Activated naive CD4-positive, alpha-beta T cell treated with anti-CD3 and anti-CD28 coated beads, Interleukin-2, amount 50 U/mL, for 24 hours (primary cell): ENCODE data around the gene RNASE12.
"Not testable (repeated sequence)": the region's sequence is repeated elsewhere in the genome, so short reads cannot be mapped to it uniquely, and the experiment has no call there.

ENCODE experiments used
- H3K27ac Mint-ChIP-seq: one replicate; pipeline ENCODE4 v1.8.0; 2021; ENCODE audit warnings: mild to moderate bottlenecking, mixed read lengths
- H3K27me3 Mint-ChIP-seq: one replicate; pipeline ENCODE4 v1.8.0; 2021; ENCODE audit warnings: mixed read lengths
- H3K36me3 Mint-ChIP-seq: one replicate; pipeline ENCODE4 v1.8.0; 2021; ENCODE audit warnings: mixed read lengths
- H3K4me1 Mint-ChIP-seq: one replicate; pipeline ENCODE4 v1.8.0; 2021; ENCODE audit warnings: mixed read lengths
- H3K4me3 Mint-ChIP-seq: one replicate; pipeline ENCODE4 v1.8.0; 2021; ENCODE audit warnings: mild to moderate bottlenecking, mixed read lengths
- H3K9me3 Mint-ChIP-seq: one replicate; pipeline ENCODE4 v1.8.0; 2021; ENCODE audit warnings: mixed read lengths

Gene RNASE12

DNA sequence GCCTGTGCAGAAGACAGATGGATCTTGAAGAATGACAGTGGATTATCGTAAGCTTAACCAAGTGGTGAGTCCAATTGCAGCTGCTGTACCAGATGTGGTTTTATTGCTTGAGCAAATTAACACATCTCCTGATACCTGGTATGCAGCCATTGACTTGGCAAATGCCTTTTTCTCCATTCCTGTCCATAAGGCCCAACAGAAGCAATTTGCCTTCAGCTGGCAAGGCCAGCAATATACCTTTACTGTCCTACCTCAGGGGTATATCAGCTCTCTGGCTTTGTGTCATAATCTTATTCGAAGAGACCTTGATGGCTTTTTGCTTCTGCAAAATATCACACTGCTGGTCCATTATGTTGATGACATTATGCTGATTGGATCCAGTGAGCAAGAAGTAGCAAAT, 21.3 kb downstream of the RNASE12 start:
- peaks cover 13% of the 10 kb centered on the region for H3K4me1 Mint-ChIP-seq
- H3K9me3 Mint-ChIP-seq = not testable (repeated sequence)

DNA sequence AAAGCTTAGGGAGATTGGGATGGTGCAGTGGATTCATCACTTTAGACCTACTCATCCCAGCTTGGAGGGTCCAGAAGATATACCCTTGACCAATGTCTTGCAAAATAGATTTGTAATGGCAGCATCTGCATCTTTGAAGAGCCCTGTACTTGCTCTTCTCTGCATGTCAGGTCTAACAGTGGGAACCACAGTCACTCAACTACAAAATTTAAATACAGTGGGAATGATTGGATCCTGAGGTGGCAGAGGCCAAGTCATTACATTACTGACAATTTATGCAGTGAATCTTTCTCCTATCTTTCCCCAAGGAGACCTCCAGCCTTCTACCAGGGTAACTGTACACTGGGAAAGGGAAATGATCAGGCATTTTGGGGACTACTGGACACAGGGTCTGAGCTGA, 22.1 kb downstream of the RNASE12 start:
- H3K27me3 Mint-ChIP-seq = no peaks in the 10 kb centered on the region
- peaks cover 13% of the 10 kb centered on the region for H3K4me1 Mint-ChIP-seq
- H3K4me3 Mint-ChIP-seq = no peak overlapping the region
- H3K9me3 Mint-ChIP-seq = no peaks in the 10 kb centered on the region
- no peak overlapping the region for H3K27ac Mint-ChIP-seq
- peaks cover 3% of the 10 kb centered on the region for H3K36me3 Mint-ChIP-seq

More for the DNA sequence above, 21.3 kb downstream of the RNASE12 start:
- H3K4me3 Mint-ChIP-seq, H3K27me3 Mint-ChIP-seq, H3K36me3 Mint-ChIP-seq, H3K27ac Mint-ChIP-seq: not testable (repeated sequence)

GRCh38 chr14:20568393-20568792, 22.8 kb downstream of the RNASE12 start:
- Mint-ChIP-seq H3K9me3 (no peaks in the 10 kb centered on the region), H3K4me3 (no peak overlapping the region), H3K36me3 (peaks cover 3% of the 10 kb centered on the region), H3K27me3 (no peaks in the 10 kb centered on the region), H3K4me1 (peaks cover 13% of the 10 kb centered on the region), H3K27ac (no peak overlapping the region)

DNA sequence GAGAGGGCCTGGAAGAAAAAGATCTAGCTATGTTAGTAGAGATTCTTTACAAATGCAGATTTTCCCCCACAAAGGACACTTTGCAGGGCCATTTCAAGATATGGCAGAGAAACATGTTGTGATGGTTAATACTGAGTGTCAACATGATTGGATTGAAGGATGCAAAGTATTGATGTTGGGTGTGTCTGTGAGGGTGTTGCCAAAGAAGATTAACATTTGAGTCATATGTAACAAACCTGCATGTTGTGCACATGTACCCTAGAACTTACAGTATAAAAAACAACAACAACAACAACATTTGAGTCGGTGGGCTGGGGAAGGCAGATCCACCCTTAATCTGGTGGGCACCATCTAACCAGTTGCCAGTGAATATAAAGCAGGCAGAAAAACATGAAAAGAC, 24.0 kb downstream of the RNASE12 start:
- not testable (repeated sequence) for H3K27me3 Mint-ChIP-seq, H3K27ac Mint-ChIP-seq, H3K9me3 Mint-ChIP-seq, H3K36me3 Mint-ChIP-seq, H3K4me3 Mint-ChIP-seq
- peaks cover 13% of the 10 kb centered on the region for H3K4me1 Mint-ChIP-seq

GRCh38 chr14:20564501-20564997, 26.6 kb downstream of the RNASE12 start:
- H3K27me3 Mint-ChIP-seq = no peaks in the 10 kb centered on the region
- peaks cover 3% of the 10 kb centered on the region for H3K36me3 Mint-ChIP-seq
- H3K27ac Mint-ChIP-seq = no peak overlapping the region
- no peak overlapping the region for H3K4me3 Mint-ChIP-seq
- H3K4me1 Mint-ChIP-seq = peaks cover 13% of the 10 kb centered on the region
- no peaks in the 10 kb centered on the region for H3K9me3 Mint-ChIP-seq

GRCh38 chr14:20563971-20564370, 27.2 kb downstream of the RNASE12 start:
- H3K27ac Mint-ChIP-seq = no peak overlapping the region
- no peak overlapping the region for H3K4me3 Mint-ChIP-seq
- no peaks in the 10 kb centered on the region for H3K27me3 Mint-ChIP-seq
- peaks cover 13% of the 10 kb centered on the region for H3K4me1 Mint-ChIP-seq
- H3K9me3 Mint-ChIP-seq = no peaks in the 10 kb centered on the region
- peaks cover 3% of the 10 kb centered on the region for H3K36me3 Mint-ChIP-seq

- no peak within 1 kb of the TSS for H3K27ac Mint-ChIP-seq
- no peaks in the 10 kb centered on the region for H3K9me3 Mint-ChIP-seq
- no peaks in the 10 kb centered on the region for H3K36me3 Mint-ChIP-seq
- H3K27me3 Mint-ChIP-seq = no peaks in the 10 kb centered on the region
- no peaks in the 10 kb centered on the region for H3K4me1 Mint-ChIP-seq
- no peak within 1 kb of the TSS for H3K4me3 Mint-ChIP-seq
These were observed 30.2 kb downstream of the RNASE12 start, which contains the start of gene RNASE9 for GRCh38 chr14:20560961-20561360. Gene RNASE9, minus strand, starts transcription at chr14:20561047.

DNA sequence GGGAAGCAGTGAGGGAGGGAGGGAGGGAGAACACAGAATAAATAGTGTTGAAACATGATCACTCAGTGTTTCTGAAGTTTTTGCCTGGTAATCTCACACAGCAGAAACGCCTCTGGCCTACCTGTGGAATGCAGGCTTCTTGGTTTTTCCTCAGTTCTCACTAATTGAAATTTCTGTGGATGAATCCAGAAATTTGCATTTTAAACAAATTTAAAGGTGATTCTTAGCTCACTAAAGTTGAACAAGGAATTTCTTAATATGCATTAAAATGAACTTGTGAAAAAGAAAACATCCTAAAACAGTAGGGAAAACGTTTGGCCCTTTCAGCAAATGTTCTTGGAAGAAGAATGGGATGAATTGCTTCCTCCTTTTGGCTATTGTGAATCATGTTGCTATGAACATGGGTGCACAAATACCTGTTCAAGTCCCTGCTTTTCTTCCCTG, 31.7 kb downstream of the RNASE12 start:
- no peaks in the 10 kb centered on the region for H3K36me3 Mint-ChIP-seq
- no peaks in the 10 kb centered on the region for H3K27me3 Mint-ChIP-seq
- H3K9me3 Mint-ChIP-seq = no peaks in the 10 kb centered on the region
- no peak overlapping the region for H3K4me3 Mint-ChIP-seq
- H3K27ac Mint-ChIP-seq = no peak overlapping the region
- H3K4me1 Mint-ChIP-seq = no peaks in the 10 kb centered on the region

- H3K27me3 Mint-ChIP-seq = no peaks in the 10 kb centered on the region
- no peaks in the 10 kb centered on the region for H3K36me3 Mint-ChIP-seq
- no peak overlapping the region for H3K27ac Mint-ChIP-seq
- no peaks in the 10 kb centered on the region for H3K4me1 Mint-ChIP-seq
- no peak overlapping the region for H3K4me3 Mint-ChIP-seq
- no peaks in the 10 kb centered on the region for H3K9me3 Mint-ChIP-seq
These were observed 34.0 kb downstream of the RNASE12 start for GRCh38 chr14:20557212-20557542.

GRCh38 chr14:20556500-20557211, 34.5 kb downstream of the RNASE12 start:
- H3K9me3 Mint-ChIP-seq = no peaks in the 10 kb centered on the region
- H3K27me3 Mint-ChIP-seq = no peaks in the 10 kb centered on the region
- H3K4me3 Mint-ChIP-seq = no peak overlapping the region
- H3K27ac Mint-ChIP-seq = no peak overlapping the region
- no peaks in the 10 kb centered on the region for H3K36me3 Mint-ChIP-seq
- no peaks in the 10 kb centered on the region for H3K4me1 Mint-ChIP-seq

DNA sequence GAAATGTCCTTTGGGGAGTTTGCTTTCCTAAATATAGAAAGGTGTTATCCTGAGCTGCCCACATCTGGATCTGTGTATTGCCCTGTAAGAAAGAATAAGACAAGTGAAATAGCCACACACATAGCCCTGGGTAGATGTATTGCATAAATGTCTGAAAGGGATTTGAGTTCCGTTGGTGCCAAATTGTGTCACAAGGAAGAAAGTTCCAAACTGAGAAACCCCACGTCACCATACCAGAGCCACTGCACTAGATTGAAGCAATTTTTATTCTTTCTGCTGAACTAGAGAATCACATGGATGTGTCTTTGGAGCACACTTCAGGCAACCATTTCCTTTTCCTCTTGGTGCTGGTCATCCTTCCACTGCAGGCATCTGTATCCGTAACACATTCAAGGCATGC, 35.3 kb downstream of the RNASE12 start:
- H3K27ac Mint-ChIP-seq = no peak overlapping the region
- H3K36me3 Mint-ChIP-seq = no peaks in the 10 kb centered on the region
- H3K4me1 Mint-ChIP-seq = no peaks in the 10 kb centered on the region
- no peaks in the 10 kb centered on the region for H3K27me3 Mint-ChIP-seq
- H3K4me3 Mint-ChIP-seq = no peak overlapping the region
- H3K9me3 Mint-ChIP-seq = no peaks in the 10 kb centered on the region

DNA sequence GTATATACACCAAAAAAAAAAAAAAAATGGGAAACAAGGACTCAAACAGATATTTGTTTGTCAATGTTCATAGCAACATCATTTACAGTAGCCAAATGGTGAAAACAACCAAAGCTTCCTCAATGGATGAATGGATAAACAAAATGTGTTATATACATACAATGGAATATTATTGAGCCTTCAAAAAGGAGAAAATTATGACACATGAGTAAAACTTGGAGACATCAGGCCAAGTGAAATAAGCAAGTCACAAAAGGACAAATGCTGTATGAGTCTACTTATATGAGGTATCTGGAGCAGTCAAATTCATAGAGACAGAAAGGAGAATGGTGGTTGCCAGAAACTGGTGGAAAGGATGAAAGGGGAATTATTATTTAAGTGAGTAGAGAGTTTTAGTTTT, 38.2 kb downstream of the RNASE12 start:
- H3K27ac Mint-ChIP-seq = no peak overlapping the region
- H3K27me3 Mint-ChIP-seq = no peaks in the 10 kb centered on the region
- H3K36me3 Mint-ChIP-seq = no peaks in the 10 kb centered on the region
- no peaks in the 10 kb centered on the region for H3K9me3 Mint-ChIP-seq
- H3K4me1 Mint-ChIP-seq = no peaks in the 10 kb centered on the region
- H3K4me3 Mint-ChIP-seq = no peak overlapping the region

GRCh38 chr14:20551606-20552005, 39.6 kb downstream of the RNASE12 start:
- no peaks in the 10 kb centered on the region for H3K9me3 Mint-ChIP-seq
- H3K4me3 Mint-ChIP-seq = no peak overlapping the region
- no peaks in the 10 kb centered on the region for H3K36me3 Mint-ChIP-seq
- no peaks in the 10 kb centered on the region for H3K27me3 Mint-ChIP-seq
- H3K27ac Mint-ChIP-seq = no peak overlapping the region
- H3K4me1 Mint-ChIP-seq = no peaks in the 10 kb centered on the region

GRCh38 chr14:20550926-20551325, 40.2 kb downstream of the RNASE12 start:
- H3K27me3 Mint-ChIP-seq = no peaks in the 10 kb centered on the region
- no peak overlapping the region for H3K27ac Mint-ChIP-seq
- no peaks in the 10 kb centered on the region for H3K36me3 Mint-ChIP-seq
- H3K4me1 Mint-ChIP-seq = no peaks in the 10 kb centered on the region
- H3K9me3 Mint-ChIP-seq = no peaks in the 10 kb centered on the region
- H3K4me3 Mint-ChIP-seq = no peak overlapping the region

DNA sequence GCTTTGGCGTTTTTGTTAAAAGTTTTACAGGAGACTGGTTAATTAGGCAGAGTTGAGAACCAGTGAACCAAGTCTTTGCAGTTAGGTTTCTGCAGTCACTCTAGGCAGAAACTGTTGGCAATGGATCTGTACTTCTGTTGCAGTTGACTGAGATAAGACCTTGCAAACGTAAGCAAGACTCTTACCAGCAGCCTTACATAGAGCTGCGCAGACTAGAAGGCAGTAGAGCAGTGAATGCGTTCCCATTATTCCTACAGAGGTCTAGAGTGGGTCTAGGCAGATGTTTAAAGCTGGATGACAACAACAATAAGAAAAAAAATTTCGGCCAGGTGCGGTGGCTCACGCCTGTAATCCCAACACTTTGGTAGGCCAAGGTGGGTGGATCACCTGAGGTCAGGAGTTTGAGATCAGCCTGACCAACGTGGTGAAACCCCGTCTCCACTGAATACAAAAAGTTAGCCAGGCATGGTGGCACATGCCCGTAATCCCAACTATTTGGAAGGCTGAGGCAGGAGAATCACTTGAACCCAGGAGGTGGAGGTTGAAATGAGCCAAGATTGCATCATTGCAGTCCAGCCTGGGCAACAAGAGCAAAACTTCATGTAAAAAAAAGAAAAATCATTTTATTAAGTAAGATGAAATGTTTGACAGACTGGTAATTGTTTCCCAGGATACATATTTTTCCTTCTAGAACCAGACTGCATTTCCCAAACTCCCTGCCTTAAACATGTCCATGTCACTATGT, 42.6 kb downstream of the RNASE12 start:
- H3K27ac Mint-ChIP-seq = no peak overlapping the region
- no peaks in the 10 kb centered on the region for H3K4me1 Mint-ChIP-seq
- H3K4me3 Mint-ChIP-seq = no peak overlapping the region
- no peaks in the 10 kb centered on the region for H3K36me3 Mint-ChIP-seq
- H3K9me3 Mint-ChIP-seq = no peaks in the 10 kb centered on the region
- H3K27me3 Mint-ChIP-seq = no peaks in the 10 kb centered on the region

DNA sequence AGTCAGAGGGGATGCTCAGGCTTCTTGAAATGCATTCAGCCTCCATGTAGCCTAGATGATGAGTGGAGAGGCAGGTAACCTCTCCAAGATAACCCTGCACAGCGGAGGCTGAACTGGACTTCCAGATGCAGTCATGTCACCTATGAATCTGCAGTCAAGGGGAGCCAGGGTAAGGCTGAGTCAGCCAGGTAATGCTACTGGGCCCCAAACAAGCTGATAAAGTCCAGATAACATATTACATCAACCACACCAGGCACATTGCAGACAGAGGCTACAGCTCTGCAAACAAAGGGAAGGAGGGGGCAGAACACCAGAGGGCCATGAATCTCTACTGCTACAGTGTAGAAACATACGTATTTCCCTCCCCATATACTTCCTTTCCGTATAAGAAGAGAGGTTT, 44.3 kb downstream of the RNASE12 start:
- Mint-ChIP-seq H3K9me3 (no peaks in the 10 kb centered on the region), H3K36me3 (no peaks in the 10 kb centered on the region), H3K4me3 (no peak overlapping the region), H3K27me3 (no peaks in the 10 kb centered on the region), H3K27ac (no peak overlapping the region), H3K4me1 (no peaks in the 10 kb centered on the region)
